HepG2 (cell line): ENCODE data around the gene NSD2. TPM values are rescaled to one million over a fixed set of nuclear protein-coding genes. Genes with fewer than 3 reads are reported as not detected.

Experiments used
- ATF7-NPFF ChIP-seq: sonication (generic); formaldehyde crosslinking; IDR thresholded peaks from 2 replicates; pipeline ENCODE4 v1.8.1; 2023; ENCODE audit warnings: mild to moderate bottlenecking, low read depth, missing genetic modification reagents, moderate library complexity
- HDAC2 ChIP-seq: sonication (generic); formaldehyde crosslinking; IDR thresholded peaks from 2 replicates; pipeline ENCODE4 v1.4.0; 2020; ENCODE audit warnings: missing genetic modification reagents
- IKZF4 ChIP-seq: sonication (generic); formaldehyde crosslinking; IDR thresholded peaks from 2 replicates; pipeline ENCODE4 v1.5.1; 2020; ENCODE audit warnings: borderline replicate concordance, mild to moderate bottlenecking, low read depth, missing genetic modification reagents; ENCODE audit errors: not compliant biosample characterization
- KDM6A ChIP-seq: IDR thresholded peaks from 2 replicates; pipeline ENCODE4 v1.6.1; 2016; ENCODE audit warnings: low read depth
- MIER2 ChIP-seq: IDR thresholded peaks from 2 replicates; pipeline ENCODE4 v1.6.1; 2016; ENCODE audit warnings: missing biosample characterization, missing genetic modification reagents
- POLR2AphosphoS5 ChIP-seq: IDR thresholded peaks from 2 replicates; pipeline ENCODE4 v1.6.1; 2012; ENCODE audit warnings: low read depth, low read length
- SNAPC2 ChIP-seq: sonication (generic); formaldehyde crosslinking; IDR thresholded peaks from 2 replicates; pipeline ENCODE4 v1.8.1; 2022; ENCODE audit warnings: mild to moderate bottlenecking, missing genetic modification reagents
- SRY ChIP-seq: sonication (generic); formaldehyde crosslinking; IDR thresholded peaks from 2 replicates; pipeline ENCODE4 v1.8.0; 2022; ENCODE audit warnings: mild to moderate bottlenecking, missing genetic modification reagents
- ZKSCAN8 ChIP-seq: IDR thresholded peaks from 2 replicates; pipeline ENCODE4 v1.6.1; 2016; ENCODE audit warnings: borderline replicate concordance, missing genetic modification reagents, missing compliant biosample characterization
- ZNF44 ChIP-seq: sonication (generic); formaldehyde crosslinking; IDR thresholded peaks from 2 replicates; pipeline ENCODE4 v1.5.1; 2020; ENCODE audit warnings: mild to moderate bottlenecking, missing genetic modification reagents
- ZNF451 ChIP-seq: sonication (generic); formaldehyde crosslinking; IDR thresholded peaks from 2 replicates; pipeline ENCODE4 v1.5.0; 2020; ENCODE audit warnings: mild to moderate bottlenecking, missing genetic modification reagents
- polyA plus RNA-seq, 8 experiments: library from polyadenylated mRNA; depleted of rRNA in 3 of 8; stranded (reverse) in 7 of 8; unstranded in 1 of 8; fragments of >200 nt; fragmentation: Illumina TruSeq in 4 of 8; extraction: Trizol in 4 of 8; gene quantifications; 2 replicates each; pipeline versions ENCODE4 v1.2.1 to v1.2.3, GENCODE V29; 2011 to 2016; ENCODE audit warnings: low read depth in 4 of 8, missing spikeins in 1 of 8, mixed read lengths in 1 of 8; ENCODE audit not compliant: insufficient read depth in 1 of 8
- total RNA-seq, 5 experiments: library from RNA; depleted of rRNA; stranded (reverse); fragments of >200 nt; fragmentation: Illumina TruSeq; extraction: Trizol; gene quantifications; 2 replicates each; pipeline ENCODE4 v1.2.3, GENCODE V29; 2016; ENCODE audit warnings: low read depth in 1 of 5
- TF ChIP-seq, protein P1 (sequence below): sonication (generic); formaldehyde crosslinking; IDR thresholded peaks from 2 replicates; pipeline ENCODE4 v1.4.0; 2020; ENCODE audit warnings: missing genetic modification reagents, borderline replicate concordance
- TF ChIP-seq, protein P2 (sequence below): sonication (generic); formaldehyde crosslinking; conservative IDR thresholded peaks from 2 replicates; pipeline ENCODE4 v1.4.0; 2020; ENCODE audit warnings: missing genetic modification reagents
- TF ChIP-seq, protein P3 (sequence below): sonication (generic); formaldehyde crosslinking; IDR thresholded peaks from 2 replicates; pipeline ENCODE4 v1.4.0; 2020; ENCODE audit warnings: mild to moderate bottlenecking, missing genetic modification reagents
- TF ChIP-seq, protein P4 (sequence below): sonication (generic); formaldehyde crosslinking; IDR thresholded peaks from 2 replicates; pipeline ENCODE4 v1.5.0; 2020; ENCODE audit warnings: missing genetic modification reagents, mild to moderate bottlenecking, borderline replicate concordance
- TF ChIP-seq, protein P5 (sequence below): sonication (generic); formaldehyde crosslinking; conservative IDR thresholded peaks from 2 replicates; pipeline ENCODE4 v1.8.1; 2023; ENCODE audit warnings: missing genetic modification reagents

NSD2 gene
- total and polyA plus RNA-seq, 2 of the 13 experiments (the other 11 are each of a cell fraction or from before 2014, with no cell fraction given): 22.0 to 65.9 TPM

DNA sequence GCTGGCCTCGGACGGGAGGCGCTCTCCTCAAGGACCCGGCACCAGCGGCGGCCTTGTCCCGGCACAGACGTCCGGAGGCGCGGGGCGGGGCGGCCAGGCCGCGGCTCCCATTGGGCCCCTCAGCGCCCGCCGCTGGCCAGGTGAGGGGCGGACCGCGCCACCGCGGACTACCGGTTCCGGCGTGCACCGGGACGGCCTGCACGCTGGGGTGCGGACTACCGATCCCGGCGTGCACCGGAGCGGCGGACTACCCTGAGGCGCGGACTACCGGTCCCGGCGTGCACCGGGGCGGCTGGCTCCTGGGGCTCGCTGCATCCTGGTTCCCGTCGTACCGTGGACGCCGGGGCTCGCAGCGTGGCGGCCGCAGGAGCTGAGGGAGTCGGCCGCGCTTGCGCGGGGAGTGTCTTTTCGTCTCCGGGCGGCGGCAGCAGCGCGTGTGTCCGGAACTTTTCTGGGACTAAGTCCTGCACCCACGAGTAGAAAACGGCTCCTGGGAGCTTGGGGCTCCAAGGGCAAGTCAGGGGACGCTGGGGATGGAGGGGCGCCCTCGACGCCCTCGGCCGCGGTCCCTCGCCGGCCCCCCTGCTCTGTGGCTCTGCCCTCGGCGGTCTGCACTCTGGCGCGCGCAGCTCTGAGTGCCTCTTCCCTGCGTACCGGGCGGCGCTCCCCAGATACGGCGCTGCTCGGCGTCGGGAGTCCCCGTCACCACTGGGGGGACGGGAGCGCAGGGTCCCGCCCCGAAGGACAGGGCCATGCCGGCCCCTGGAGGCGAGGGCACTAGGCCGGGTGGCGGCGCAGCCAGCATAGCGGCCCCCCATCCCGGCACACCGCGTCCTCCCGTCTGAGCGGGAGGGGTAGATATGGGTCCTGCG lies 14.9 kb upstream of the NSD2 start, which contains the start of gene LETM1 (continued):
- TF ChIP-seq, protein P1, sequence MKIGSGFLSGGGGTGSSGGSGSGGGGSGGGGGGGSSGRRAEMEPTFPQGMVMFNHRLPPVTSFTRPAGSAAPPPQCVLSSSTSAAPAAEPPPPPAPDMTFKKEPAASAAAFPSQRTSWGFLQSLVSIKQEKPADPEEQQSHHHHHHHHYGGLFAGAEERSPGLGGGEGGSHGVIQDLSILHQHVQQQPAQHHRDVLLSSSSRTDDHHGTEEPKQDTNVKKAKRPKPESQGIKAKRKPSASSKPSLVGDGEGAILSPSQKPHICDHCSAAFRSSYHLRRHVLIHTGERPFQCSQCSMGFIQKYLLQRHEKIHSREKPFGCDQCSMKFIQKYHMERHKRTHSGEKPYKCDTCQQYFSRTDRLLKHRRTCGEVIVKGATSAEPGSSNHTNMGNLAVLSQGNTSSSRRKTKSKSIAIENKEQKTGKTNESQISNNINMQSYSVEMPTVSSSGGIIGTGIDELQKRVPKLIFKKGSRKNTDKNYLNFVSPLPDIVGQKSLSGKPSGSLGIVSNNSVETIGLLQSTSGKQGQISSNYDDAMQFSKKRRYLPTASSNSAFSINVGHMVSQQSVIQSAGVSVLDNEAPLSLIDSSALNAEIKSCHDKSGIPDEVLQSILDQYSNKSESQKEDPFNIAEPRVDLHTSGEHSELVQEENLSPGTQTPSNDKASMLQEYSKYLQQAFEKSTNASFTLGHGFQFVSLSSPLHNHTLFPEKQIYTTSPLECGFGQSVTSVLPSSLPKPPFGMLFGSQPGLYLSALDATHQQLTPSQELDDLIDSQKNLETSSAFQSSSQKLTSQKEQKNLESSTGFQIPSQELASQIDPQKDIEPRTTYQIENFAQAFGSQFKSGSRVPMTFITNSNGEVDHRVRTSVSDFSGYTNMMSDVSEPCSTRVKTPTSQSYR (CRISPR knock-in tag): no peak
- TF ChIP-seq, protein P2, sequence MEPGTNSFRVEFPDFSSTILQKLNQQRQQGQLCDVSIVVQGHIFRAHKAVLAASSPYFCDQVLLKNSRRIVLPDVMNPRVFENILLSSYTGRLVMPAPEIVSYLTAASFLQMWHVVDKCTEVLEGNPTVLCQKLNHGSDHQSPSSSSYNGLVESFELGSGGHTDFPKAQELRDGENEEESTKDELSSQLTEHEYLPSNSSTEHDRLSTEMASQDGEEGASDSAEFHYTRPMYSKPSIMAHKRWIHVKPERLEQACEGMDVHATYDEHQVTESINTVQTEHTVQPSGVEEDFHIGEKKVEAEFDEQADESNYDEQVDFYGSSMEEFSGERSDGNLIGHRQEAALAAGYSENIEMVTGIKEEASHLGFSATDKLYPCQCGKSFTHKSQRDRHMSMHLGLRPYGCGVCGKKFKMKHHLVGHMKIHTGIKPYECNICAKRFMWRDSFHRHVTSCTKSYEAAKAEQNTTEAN: no peak; the same call in 1 of the 2 replicates
- peak; percentile 56 for TF ChIP-seq HDAC2
- TF ChIP-seq SNAPC2 (CRISPR knock-in tag): peak; percentile 55; the same call in 1 of the 2 replicates
- peak; percentile 45 for TF ChIP-seq IKZF4 (CRISPR knock-in tag)
- TF ChIP-seq POLR2AphosphoS5: peak; percentile 75
- TF ChIP-seq KDM6A (CRISPR knock-in tag): no peak
- no peak for TF ChIP-seq ZNF44
- TF ChIP-seq MIER2 (CRISPR knock-in tag): no peak
- TF ChIP-seq ZKSCAN8 (CRISPR knock-in tag): no peak
- TF ChIP-seq ATF7-NPFF: peak; percentile 25
- 0 out of 2 replicates have a peak, but pooled peaks have one; percentile 57 for TF ChIP-seq ZNF451 (CRISPR knock-in tag)
- TF ChIP-seq, protein P3, sequence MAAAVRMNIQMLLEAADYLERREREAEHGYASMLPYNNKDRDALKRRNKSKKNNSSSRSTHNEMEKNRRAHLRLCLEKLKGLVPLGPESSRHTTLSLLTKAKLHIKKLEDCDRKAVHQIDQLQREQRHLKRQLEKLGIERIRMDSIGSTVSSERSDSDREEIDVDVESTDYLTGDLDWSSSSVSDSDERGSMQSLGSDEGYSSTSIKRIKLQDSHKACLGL (CRISPR knock-in tag): peak; percentile 87
- TF ChIP-seq, protein P4, sequence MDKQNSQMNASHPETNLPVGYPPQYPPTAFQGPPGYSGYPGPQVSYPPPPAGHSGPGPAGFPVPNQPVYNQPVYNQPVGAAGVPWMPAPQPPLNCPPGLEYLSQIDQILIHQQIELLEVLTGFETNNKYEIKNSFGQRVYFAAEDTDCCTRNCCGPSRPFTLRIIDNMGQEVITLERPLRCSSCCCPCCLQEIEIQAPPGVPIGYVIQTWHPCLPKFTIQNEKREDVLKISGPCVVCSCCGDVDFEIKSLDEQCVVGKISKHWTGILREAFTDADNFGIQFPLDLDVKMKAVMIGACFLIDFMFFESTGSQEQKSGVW: no peak; the same call in 1 of the 2 replicates
- TF ChIP-seq, protein P5, sequence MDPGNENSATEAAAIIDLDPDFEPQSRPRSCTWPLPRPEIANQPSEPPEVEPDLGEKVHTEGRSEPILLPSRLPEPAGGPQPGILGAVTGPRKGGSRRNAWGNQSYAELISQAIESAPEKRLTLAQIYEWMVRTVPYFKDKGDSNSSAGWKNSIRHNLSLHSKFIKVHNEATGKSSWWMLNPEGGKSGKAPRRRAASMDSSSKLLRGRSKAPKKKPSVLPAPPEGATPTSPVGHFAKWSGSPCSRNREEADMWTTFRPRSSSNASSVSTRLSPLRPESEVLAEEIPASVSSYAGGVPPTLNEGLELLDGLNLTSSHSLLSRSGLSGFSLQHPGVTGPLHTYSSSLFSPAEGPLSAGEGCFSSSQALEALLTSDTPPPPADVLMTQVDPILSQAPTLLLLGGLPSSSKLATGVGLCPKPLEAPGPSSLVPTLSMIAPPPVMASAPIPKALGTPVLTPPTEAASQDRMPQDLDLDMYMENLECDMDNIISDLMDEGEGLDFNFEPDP (CRISPR knock-in tag): 0 out of 2 replicates have a peak, but pooled peaks have one; percentile 86
- TF ChIP-seq SRY (CRISPR knock-in tag): peak; percentile 35
